Fibroblast of gingiva (primary cell): Measurements from ENCODE around the gene CXCL14.

Experiments
- DNase-seq: peaks from one replicate; pipeline ENCODE4 v3.0.0-alpha.2; 2011; ENCODE audit warnings: low read depth

CXCL14 gene

DNA sequence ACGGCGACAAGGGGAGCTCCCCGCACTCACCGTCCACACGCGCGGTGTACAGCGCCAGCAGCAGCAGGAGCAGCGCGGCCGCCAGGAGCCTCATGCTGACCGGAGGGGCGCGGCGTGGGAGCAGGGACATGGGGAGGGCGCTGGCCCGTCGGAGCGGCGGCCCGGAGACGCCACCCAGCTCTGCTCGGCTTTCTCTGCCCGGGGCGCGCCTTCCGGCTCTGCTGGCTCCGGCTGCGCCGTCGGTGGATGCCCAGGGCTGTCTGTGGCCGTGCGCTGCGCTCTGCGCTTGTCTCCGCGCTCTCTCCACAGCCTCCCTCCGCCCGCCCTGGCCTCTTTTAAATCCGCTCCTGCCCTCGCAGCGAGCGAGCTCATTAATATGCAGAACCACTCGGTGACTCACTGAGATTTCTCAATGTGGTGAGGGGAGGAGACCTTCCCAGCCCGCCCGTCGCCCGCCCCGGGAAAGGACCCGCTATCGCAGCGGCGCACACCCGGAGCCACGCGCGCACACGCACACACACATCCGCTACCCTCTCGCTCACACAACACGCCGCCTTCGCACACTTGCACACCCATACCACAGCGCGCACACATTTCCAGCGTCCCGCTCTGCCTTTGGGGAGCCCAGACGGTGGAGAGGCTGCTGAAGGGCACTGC, at the start of gene CXCL14:
TSS of gene CXCL14 (minus strand) at position 307 of the 657 bp plus-strand sequence. CDS start at position 94, 213 bp downstream.
- peak; percentile 72 for DNase-seq

DNA sequence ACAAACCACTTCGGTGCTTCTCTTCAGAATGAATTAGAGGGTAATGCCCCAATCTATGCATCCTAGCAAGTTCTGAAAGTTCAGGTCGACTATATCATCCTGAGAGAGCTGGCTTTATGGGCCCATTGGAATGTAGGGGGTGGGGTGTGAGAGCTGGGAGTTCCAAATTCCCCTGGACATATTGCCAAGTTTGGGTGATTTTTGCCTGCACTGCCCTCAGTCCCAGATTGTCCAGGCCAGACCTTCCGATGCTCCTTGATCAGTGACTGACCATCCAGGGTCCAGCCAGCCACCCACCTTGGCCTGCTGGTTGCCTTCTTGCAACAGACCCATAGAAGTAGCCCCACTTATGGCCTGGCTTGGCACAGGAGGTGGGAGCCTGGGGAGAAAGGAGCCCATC, 47.8 kb upstream of the CXCL14 start:
- no peak for DNase-seq

- no peak for DNase-seq
Measured at GRCh38 chr5:135625961-135626360, 47.2 kb upstream of the CXCL14 start.

- no peak for DNase-seq
Measured at GRCh38 chr5:135625486-135625885, 46.7 kb upstream of the CXCL14 start.

DNA sequence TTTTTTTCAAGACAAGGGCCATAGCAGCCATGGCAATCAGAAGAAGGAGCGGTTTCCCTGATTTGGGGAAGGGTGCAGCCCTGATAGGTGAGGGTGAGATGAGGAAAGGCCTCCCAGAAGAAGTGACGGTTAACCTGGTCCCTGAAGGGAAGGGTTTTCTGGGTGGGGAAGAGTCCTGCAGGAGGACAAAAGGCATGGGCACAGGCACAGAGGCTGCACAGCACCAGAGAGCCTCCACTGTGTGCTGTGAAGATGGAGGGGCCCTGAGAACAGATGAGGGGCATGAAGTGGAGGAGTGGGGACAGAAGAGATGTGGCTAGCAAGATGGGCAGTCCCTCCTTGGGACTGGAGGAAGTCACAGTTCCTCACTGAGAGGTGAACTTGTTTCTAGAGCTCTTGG, 46.3 kb upstream of the CXCL14 start:
- DNase-seq: no peak

DNA sequence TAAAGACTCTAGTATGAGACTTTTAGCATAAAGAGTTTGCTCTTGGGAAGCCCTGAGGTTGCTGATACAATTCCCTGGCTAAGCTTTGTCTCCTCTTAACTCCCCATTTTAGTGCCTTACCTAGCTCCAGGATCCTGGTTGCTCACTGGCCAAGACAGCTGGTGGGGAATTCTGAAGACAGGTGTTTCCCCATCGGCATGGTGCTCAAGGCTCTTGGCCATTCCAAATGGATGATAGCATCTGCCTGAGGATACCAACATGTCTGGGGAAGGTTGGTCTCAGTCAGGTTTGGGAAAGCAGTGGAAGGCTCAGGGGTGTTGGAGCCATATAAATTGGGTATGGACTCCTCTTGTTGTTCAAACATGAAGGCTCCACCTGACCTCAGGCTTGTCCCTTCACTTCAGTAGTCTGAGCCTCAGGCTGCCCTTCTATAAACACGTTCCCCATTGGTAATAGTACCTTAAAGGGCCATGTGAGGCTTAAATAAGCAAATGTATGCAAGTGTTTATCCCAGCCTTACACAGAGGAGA, 44.5 kb upstream of the CXCL14 start:
- no peak for DNase-seq

DNA sequence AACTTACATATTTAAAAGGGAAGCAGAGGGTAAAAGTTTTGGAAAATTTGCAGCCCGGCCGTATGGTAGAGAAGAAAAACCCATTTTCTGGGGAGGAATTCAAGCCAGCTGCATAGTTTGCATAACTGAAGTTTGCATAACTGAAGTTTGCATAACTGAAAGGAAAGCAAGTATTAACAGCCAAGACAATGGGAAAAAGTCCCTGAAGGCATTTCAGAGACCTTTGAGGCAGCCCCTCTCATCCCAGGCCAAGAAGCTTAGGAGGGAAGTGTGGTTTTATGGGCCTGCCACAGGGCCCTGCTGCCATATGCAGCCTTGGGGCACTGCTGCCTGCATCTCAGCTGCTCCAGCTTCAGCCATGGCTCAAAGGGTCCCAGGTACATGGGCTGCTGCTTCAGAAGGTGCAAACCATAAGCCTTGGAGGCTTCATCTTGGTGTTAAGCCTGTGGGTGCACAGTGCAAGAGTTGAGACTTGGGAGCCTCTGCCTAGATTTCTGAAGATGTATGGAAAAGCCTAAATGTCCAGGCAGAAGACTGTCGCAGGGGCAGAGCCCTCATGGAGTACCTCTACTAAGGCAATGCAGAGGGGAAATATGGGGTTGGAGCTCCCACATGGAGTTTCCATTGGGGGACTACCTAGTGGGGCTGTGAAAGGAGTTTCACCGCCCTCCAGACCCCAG, 36.9 kb upstream of the CXCL14 start:
- no peak for DNase-seq

DNA sequence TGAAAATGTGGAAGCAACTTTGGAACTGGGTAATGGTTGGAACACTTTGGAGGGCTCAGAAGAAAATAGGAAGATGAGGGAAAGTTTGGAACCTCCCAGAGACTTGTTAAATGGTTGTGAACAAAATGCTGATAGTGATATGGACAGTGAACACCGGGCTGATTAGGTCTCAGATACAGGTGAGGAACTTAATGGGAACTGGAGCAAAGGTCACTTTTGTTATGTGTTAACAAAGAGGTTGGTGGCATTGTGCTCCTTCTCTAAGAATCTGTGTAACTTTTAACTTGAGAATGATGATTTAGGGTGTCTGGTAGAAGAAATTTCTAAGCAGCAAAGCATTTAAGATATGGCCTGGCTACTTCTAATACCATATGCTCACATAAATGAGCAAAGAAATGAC, 36.4 kb upstream of the CXCL14 start:
- DNase-seq: no peak

GRCh38 chr5:135609981-135610380, 31.2 kb upstream of the CXCL14 start:
- DNase-seq: no peak

DNA sequence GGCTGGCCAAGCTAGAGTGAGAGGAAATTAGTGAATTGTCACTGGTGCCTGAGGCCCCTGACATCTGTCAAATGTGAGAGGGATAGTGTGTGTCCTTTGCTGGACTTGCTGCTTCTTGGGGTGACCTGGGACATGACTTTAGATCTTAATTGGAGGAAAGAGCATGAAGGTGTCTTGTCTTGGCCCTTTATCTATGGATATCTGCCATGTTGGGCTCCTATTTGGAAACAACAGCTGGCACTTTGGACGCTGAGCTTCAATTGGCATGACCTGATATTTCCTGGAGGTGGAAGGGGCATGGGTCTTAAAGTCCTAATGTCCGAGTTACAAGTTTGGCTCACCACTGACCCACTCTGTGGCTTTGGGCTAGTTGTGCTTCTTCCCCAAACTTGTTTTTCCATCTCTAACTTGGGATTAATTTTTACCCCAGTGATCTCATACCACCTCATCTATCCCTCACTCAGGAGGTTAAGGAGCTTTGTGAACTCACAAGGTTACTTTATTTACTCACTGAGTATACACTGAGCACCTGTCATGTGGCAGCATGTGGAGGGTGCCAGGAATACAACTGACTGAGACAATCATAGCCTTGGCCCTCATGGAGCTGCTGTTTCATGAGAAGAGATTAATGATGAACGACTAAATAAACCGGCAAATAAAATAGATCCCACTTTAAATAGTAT, 30.1 kb upstream of the CXCL14 start:
- no peak for DNase-seq

DNA sequence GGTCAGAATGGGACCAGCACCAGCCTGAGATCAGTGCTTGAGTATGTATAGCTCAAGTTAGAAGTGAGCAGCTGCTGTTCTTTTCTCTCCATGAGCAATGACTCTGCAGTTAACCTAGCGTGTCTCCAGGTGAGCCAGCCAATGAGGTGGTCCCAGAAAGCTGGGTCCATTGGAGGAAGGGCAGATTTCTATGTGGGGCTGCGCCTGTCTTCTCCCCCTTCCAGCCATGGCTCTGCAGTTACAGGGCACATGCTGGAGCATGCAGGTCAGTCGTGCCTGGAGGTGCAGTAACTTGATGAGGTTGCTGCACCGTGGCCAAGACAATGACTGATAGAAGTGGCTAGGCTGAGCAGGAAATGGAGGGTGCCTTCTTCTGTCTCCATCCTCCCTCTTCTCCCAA, 29.6 kb upstream of the CXCL14 start:
- DNase-seq: no peak

GRCh38 chr5:135606431-135606830, 27.6 kb upstream of the CXCL14 start:
- DNase-seq: no peak

DNA sequence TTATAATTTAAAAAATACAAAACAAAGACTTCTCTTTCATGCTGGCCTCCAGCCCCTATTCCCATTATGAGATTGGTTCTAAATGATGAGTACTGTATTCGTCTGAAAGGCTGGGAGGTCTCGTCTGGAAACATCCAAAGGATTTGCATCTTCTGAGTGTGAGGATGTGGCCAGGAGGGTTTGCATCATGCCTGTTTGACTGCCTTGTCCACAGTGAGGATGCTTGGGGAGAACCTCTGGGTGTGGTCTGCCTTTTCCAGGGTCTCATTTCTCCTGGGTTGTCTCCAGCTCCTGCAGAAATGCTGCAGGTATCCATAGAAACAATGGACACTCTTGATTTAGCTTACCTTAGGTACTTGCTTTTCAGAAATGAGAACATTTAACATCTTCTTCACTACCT, 26.4 kb upstream of the CXCL14 start:
- no peak for DNase-seq

GRCh38 chr5:135604056-135604455, 25.3 kb upstream of the CXCL14 start:
- no peak for DNase-seq

DNA sequence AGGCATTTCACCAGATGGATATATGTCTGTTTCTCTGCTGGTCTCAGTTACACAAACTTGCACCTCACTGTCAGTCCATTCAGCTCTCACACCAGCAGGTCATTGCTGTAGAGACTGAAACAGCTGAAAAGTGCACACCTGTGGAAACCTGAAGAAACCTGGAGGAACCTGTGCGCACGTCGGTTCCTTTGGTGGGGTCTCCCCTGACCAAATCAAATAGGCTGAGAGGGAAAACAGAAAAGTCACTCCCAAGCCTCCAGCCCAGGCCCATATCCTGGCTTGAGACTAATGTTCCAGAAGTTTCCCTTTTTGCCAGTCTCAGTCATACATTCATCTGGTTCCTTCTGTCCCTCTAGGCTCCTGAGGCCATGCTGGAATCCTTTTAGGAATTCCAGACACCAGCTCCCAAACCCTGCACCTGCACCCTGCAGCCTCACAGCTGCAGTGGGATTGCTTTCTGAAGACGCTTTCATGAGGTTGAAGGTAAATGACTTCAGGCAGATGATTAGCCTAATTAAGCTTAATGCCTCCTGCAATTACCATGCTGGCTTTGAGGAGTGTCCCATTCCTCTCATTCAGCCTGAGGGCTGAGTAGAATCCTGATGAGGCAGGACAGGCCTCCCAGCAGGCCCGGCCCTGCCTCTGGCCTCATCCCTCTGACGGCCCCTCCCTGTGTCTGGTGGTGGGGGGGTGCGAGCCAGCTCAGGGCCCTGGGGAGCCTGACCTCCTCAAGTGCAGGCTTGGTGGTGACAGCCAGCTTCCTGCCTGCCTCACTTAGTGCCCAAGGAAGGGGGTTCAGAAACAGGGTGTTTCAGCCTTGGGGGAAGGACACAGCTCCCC, 24.3 kb upstream of the CXCL14 start:
- DNase-seq: no peak

DNA sequence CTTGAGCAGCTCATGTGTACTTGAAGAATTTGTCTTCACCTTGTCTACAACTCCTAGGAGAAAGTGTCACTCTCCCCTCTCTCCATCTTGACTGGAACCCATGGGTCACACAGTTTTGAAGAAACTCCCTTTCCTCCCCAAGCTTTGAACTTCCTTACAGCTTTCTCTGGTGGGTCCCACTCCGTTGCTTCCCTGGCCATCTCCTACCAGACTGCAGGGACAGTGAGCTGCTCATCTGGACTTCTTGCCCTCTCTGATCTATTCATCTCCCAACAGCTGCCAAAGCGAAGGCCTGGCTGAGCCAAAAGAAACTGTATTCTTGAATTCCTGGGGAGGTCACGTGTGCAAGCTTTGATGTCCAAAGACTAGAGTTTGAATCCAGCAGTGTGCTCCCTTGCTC, 22.7 kb upstream of the CXCL14 start:
- no peak for DNase-seq

DNA sequence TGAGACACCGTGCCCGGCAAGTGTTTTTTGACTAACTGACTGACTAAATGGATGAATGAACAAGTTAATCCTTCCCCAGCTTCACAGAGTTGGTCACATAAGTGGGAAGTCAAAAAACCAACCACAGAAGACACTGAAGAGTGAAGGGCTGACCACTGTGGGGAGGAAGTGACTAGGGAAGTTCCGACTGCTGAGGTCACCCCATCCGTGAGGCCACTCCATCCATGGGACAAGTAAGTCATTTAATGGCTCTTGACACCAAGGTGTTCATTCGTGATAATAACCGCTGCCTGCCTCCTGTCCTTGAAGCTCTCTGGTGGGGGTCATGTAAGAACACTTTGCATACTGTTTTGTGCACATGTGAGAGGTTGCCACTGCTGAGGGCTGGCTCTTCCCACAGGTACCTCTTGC, 22.2 kb upstream of the CXCL14 start:
- DNase-seq: no peak

DNA sequence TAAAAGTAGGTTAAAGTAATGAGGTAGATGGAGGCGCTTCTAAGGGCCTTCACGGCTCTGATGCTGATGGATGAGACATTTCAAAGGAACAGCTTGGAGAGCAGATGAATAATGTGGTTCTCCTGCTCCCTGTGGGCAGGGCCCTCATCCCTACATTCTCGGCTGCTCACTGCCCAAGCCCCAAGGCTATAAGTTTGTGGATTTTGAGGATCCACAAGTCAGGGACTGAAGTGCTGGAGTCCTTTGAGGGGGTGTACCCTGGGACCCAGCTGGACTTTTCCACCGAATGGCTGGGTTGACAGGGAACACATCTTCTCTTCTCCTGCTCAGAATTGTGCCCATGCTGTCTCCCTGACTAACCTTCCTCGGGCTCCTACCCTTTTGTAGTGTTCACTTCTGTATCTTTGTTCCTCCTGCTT, 21.4 kb upstream of the CXCL14 start:
- no peak for DNase-seq

GRCh38 chr5:135599421-135600151, 20.8 kb upstream of the CXCL14 start:
- no peak for DNase-seq

- DNase-seq: no peak
Measured at GRCh38 chr5:135598691-135599395, 20.1 kb upstream of the CXCL14 start.

GRCh38 chr5:135596788-135597187, 18.0 kb upstream of the CXCL14 start:
- DNase-seq: no peak
